ENCODE measurements around the gene SEMA6A.

GRCh38 chr5:116521173-116521872, 53.3 kb downstream of the SEMA6A start:
- TF ChIP-seq CTCF (IDR thresholded peaks at IDR 0.05) (no peak), EP300 (IDR thresholded peaks at IDR 0.05) (no peak), PBX3 (IDR thresholded peaks at IDR 0.05) (no peak), POLR2A (IDR thresholded peaks at IDR 0.05; ENCODE audit: low read length) (no peak)
- TF ChIP-seq, protein P1, sequence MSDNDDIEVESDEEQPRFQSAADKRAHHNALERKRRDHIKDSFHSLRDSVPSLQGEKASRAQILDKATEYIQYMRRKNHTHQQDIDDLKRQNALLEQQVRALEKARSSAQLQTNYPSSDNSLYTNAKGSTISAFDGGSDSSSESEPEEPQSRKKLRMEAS (IDR thresholded peaks at IDR 0.05) = no peak

Data from A549 (cell line).